GM18861 (cell line): ENCODE data around the gene NFASC.

Experiments
- ATAC-seq: cut with Tn5 transposase; IDR thresholded peaks from one replicate; pipeline ENCODE4 v1.9.1; 2021; ENCODE audit not compliant: unreplicated experiment

Gene NFASC

GRCh38 chr1:205058853-205059252 lies 188.2 kb downstream of the NFASC start:
- no peak for ATAC-seq

DNA sequence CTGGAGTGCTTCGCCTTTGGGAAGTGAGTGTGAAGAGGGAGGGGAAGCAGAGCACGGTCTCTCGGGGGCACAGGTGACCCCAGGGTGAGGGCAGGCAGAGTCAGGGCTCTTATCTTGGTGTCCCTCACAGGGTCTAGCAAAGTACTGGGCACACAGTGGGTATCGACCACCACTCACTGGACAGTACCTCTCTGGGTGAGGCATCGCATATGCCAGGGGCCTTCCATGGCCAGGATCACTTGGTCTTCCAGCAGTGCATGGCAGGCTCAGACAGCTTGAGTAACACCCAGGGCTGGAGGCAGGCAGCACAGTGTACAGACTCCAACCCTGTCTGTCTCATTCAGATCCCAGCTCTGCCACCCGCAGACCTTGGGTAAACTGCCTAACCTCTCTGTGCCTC lies 189.0 kb downstream of the NFASC start:
- ATAC-seq = no peak

GRCh38 chr1:205060746-205061145 lies 190.1 kb downstream of the NFASC start:
- no peak for ATAC-seq

DNA sequence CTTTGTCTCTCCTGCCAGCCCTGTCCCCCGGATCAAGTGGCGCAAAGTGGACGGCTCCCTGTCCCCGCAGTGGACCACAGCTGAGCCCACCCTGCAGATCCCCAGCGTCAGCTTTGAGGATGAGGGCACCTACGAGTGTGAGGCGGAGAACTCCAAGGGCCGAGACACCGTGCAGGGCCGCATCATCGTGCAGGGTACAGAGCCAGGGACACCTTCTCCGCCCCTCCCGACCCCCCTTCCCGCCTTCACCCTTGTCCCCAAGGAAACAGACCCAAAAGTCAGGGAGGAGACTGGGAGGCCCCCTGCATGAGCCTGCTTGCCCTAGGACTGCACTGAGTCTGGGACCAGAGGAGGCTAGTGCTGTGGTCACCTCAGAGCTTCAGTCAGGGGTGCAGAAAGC lies 190.6 kb downstream of the NFASC start:
- no peak for ATAC-seq

- no peak for ATAC-seq
Measured at GRCh38 chr1:205061665-205062069, 191.0 kb downstream of the NFASC start.

DNA sequence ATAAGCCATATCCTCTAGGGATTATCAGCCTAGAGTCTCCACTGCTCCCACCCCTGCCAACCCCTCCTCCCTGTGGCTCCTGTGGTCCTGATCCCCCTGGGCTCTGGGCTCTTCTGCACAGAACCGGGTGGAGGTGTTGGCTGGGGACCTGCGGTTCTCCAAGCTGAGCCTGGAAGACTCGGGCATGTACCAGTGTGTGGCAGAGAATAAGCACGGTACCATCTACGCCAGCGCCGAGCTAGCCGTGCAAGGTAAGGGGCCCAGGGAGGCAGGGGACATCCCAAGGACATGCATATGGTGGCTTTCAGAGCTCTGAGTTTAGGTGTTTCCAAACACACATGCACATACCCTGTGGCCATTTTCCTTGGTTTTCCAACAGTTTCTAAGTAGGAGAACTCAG lies 191.7 kb downstream of the NFASC start:
- no peak for ATAC-seq

GRCh38 chr1:205062895-205063294 lies 192.2 kb downstream of the NFASC start:
- no peak for ATAC-seq

DNA sequence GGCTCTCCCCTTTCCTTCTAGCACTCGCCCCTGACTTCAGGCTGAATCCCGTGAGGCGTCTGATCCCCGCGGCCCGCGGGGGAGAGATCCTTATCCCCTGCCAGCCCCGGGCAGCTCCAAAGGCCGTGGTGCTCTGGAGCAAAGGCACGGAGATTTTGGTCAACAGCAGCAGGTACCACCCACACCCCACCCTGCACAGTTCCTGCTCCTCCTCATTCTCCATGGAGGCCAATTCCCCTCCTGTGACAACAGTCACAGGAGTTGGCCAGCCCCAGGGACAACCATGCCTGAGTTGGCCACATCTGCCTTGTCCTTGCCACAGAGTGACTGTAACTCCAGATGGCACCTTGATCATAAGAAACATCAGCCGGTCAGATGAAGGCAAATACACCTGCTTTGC lies 193.6 kb downstream of the NFASC start:
- no peak for ATAC-seq

DNA sequence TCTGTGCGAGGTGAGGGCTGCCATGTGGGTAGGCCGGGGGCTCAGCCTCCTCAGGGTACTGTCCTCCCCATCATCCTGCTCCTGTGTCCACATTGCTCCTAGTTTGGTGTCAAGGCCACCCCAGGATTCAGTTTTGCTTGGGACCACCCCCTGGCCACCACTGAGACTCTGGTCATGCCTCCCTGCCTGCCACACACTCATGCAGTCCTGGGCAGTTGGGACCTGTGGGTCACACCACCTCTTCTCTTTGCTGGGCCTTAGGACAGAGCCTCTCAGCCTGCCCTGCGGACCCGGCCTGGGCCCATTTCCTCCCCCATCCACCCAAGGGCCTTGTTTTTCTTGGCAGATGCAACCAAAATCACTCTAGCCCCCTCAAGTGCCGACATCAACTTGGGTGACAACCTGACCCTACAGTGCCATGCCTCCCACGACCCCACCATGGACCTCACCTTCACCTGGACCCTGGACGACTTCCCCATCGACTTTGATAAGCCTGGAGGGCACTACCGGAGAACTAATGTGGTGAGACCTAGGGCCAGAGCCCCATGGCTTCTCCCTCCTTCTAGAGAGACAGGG lies 194.2 kb downstream of the NFASC start:
- no peak for ATAC-seq

GRCh38 chr1:205065666-205066065 lies 195.0 kb downstream of the NFASC start:
- ATAC-seq = no peak

GRCh38 chr1:205066141-205066818 lies 195.6 kb downstream of the NFASC start:
- no peak for ATAC-seq

DNA sequence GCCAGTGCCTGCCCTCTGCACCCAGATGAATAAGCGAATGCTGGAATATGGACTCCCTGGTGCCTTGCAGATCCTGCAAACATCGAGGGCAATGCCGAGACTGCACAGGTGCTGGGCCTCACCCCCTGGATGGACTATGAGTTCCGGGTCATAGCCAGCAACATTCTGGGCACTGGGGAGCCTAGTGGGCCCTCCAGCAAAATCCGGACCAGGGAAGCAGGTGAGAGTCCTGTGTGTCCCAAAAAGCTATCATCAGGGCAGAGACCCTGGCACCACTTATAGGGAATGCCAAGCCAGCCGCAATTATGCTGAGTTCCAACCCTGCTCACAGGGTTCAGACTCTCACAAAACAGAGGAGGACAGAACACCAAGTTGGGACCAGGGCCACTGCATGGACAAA lies 196.4 kb downstream of the NFASC start:
- no peak for ATAC-seq

DNA sequence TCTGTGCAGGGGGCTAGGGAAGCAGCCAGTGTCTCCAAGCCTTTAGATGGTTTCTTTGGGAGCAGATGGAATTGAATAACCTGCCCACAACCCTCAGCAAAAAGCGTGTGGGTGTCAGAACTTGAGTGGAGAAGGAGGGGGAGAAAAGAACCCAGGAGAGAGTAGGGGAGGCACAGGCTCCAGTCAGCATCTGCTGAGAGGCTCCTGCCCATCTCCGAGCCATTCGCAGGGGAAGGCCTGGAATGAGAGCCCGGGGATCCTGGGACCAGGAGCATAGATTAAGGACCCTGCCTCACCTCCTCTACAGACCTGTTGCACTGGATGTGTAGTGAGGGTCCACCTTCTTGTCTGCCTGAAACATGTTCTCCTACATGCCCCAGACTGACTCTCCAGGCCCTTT lies 197.3 kb downstream of the NFASC start:
- no peak for ATAC-seq

GRCh38 chr1:205068457-205069040 lies 197.9 kb downstream of the NFASC start:
- ATAC-seq = no peak

DNA sequence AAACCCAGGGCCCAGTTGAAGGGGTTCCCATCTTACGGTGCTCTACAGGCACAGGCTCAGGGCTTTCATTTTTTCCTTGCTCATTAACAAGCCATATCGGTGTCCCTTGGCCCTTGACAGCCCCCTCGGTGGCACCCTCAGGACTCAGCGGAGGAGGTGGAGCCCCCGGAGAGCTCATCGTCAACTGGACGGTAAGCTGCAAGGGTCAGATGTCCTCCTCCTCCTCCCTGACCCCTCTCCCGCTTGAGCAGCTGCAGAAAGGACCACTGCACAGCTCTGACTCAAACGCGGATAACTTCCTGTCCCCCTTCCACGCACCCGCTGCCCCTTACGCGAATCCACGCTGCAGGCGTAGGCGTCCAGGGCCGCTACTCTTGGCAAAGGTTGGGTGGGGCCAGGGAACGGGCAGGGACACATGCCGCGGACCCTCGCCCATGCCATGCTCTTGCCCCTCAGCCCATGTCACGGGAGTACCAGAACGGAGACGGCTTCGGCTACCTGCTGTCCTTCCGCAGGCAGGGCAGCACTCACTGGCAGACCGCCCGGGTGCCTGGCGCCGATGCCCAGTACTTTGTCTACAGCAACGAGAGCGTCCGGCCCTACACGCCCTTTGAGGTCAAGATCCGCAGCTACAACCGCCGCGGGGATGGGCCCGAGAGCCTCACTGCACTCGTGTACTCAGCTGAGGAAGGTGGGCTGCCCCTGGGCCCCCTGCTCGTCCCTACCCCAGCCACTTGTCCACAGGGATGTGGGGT lies 198.9 kb downstream of the NFASC start:
- no peak for ATAC-seq

DNA sequence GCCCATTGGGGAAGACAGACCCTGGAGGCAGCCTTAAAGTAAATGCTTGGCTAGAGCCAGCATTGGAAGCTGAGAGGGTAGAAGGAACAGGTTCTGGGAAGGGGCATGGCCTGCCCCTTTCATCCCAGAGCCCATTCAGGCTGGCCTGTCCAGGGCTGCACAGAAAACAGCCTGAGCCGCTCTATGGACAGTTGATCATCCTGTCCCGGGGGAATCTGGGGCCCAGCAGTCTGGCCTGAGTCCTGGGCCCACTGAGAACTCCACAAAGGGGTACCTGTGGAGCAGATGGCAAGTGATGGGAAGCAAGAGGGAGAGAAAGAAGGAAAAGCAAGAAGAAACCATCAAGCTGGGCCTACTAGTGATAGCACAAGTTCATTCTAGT lies 200.4 kb downstream of the NFASC start:
- ATAC-seq = no peak

DNA sequence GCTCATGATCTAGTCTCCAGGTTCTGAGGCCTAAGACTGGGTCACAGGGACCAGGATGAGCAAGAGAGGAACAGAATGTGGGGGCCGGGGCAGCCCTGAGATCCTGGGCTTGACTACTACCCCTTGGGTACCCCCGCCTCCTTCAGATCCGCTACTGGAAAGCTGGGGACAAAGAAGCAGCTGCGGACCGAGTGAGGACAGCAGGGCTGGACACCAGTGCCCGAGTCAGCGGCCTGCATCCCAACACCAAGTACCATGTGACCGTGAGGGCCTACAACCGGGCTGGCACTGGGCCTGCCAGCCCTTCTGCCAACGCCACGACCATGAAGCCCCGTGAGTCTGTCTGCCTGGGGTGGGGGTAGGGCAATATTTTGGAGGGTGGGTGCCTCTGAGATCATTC lies 201.1 kb downstream of the NFASC start:
- no peak for ATAC-seq

DNA sequence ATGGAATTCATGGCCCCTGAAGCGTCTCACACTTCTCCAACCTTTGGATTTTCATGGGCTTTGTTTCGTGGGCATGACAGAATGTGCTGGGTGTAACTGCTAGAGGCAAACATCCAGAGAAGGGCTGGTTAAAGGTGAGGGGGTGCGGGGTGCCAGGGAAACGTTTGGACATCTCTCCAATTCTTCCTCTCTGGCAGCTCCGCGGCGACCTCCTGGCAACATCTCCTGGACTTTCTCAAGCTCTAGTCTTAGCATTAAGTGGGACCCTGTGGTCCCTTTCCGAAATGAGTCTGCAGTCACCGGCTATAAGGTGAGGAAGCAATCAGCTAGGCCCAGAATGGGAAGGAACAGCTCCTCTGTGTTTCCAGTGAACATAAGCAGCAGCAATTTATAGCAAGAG lies 201.6 kb downstream of the NFASC start:
- ATAC-seq = no peak
